Esophagus (tissue), 2 donors: ENCODE data around the gene MTUS2. TPM values are rescaled to one million over a fixed set of nuclear protein-coding genes. Genes with fewer than 3 reads are reported as not detected.
A peak's percentile ranks its signal among the peaks of the same experiment; 100 is the strongest.

ENCODE experiments used
- H3K27ac ChIP-seq, 2 donors: one replicate each; pipeline ENCODE4 v1.5.1; 2013; ENCODE audit warnings: low read depth in 2 of 2, mild to moderate bottlenecking in 2 of 2, inconsistent platforms in 1 of 2, low read length in 1 of 2, moderate library complexity in 1 of 2
- H3K27me3 ChIP-seq, 2 donors: one replicate each; pipeline ENCODE4 v1.6.1; 2013; ENCODE audit warnings: low read length in 2 of 2, control low read depth in 1 of 2, mild to moderate bottlenecking in 1 of 2; ENCODE audit not compliant: insufficient read depth in 2 of 2, control insufficient read depth in 1 of 2
- H3K36me3 ChIP-seq, 2 donors: one replicate each; pipeline ENCODE4 v1.6.1; 2013; ENCODE audit warnings: low read length in 1 of 2; ENCODE audit not compliant: control insufficient read depth in 2 of 2, insufficient read depth in 2 of 2
- H3K4me1 ChIP-seq, 2 donors: one replicate each; pipeline ENCODE4 v1.6.1; 2013; ENCODE audit warnings: low read length in 1 of 2; ENCODE audit not compliant: control insufficient read depth in 2 of 2, insufficient read depth in 2 of 2
- H3K4me3 ChIP-seq, 2 donors: one replicate each; pipeline ENCODE4 v1.5.1; 2013; ENCODE audit warnings: low read length in 2 of 2, mild to moderate bottlenecking in 2 of 2, low read depth in 1 of 2, moderate library complexity in 1 of 2
- H3K9me3 ChIP-seq, 2 donors: one replicate each; pipeline ENCODE4 v1.6.1; 2013; ENCODE audit warnings: mild to moderate bottlenecking in 2 of 2, low read depth in 1 of 2, low read length in 1 of 2, moderate library complexity in 1 of 2; ENCODE audit not compliant: control insufficient read depth in 2 of 2, insufficient read depth in 1 of 2
- WGBS, 2 donors: extraction: QIAGEN DNeasy Blood & Tissue Kit; methylation state at CpG; one replicate each; pipeline ENCODE4 v1.1.7; 2013; 5-methylcytosine and 5-hydroxymethylcytosine counted together
- polyA plus RNA-seq, 2 donors: library from polyadenylated mRNA; stranded (reverse); fragments of 200-250 nt; gene quantifications; one replicate each; pipeline ENCODE4 v1.2.3, GENCODE V29; 2013
- donor health status: healthy with polysubstance abuse.
- donor health status: Bipolar disorder and iron deficiency.

The MTUS2 gene
- polyA plus RNA-seq, result under 1 TPM; 0.20 to 0.33 TPM

- Histone ChIP-seq H3K27ac (no peak within 1 kb of the TSS), H3K4me1 (peaks cover 0 to 6% of the 10 kb centered on the region in 2 donors), H3K9me3 (peaks cover 0 to 7% of the 10 kb centered on the region in 2 donors), H3K27me3 (peaks cover 4 to 8% of the 10 kb centered on the region in 2 donors), H3K36me3 (no peaks in the 10 kb centered on the region), H3K4me3 (peak within 1 kb of the TSS; percentile 35 to 52)
- 1 to 2% methylated on average over 67 to 89 of the region's 89 CpGs for WGBS, 2 donors
Observed at GRCh38 chr13:28820099-28821051, at the start of gene MTUS2. Gene MTUS2 (plus strand): TSS chr13:28820339.

GRCh38 chr13:28778308-28779215 lies 41.6 kb upstream of the MTUS2 start:
- WGBS, 2 donors, result 93 to 94% methylated on average over 48 of the region's 48 CpGs

GRCh38 chr13:28792992-28793391 lies 27.1 kb upstream of the MTUS2 start:
- H3K27me3 ChIP-seq, result no peaks in the 10 kb centered on the region
- no peaks in the 10 kb centered on the region for H3K36me3 ChIP-seq
- H3K4me3 ChIP-seq, result no peak overlapping the region
- H3K9me3 ChIP-seq, result no peaks in the 10 kb centered on the region
- WGBS, 2 donors, result 41 to 52% methylated on average over 2 of the region's 2 CpGs
- no peaks in the 10 kb centered on the region for H3K4me1 ChIP-seq
- H3K27ac ChIP-seq, result no peak overlapping the region

More at GRCh38 chr13:28778308-28779215, 41.6 kb upstream of the MTUS2 start:
- H3K4me1 ChIP-seq, result no peaks in the 10 kb centered on the region
- no peak overlapping the region for H3K4me3 ChIP-seq
- no peaks in the 10 kb centered on the region for H3K27me3 ChIP-seq
- H3K36me3 ChIP-seq, result no peaks in the 10 kb centered on the region
- H3K9me3 ChIP-seq, result peaks cover 0 to 5% of the 10 kb centered on the region in 2 donors
- no peak overlapping the region for H3K27ac ChIP-seq

- Histone ChIP-seq H3K9me3 (no peaks in the 10 kb centered on the region), H3K27me3 (no peaks in the 10 kb centered on the region), H3K4me3 (no peak overlapping the region), H3K4me1 (no peaks in the 10 kb centered on the region), H3K36me3 (no peaks in the 10 kb centered on the region), H3K27ac (no peak overlapping the region)
- WGBS, 2 donors, result 67 to 69% methylated on average over 6 of the region's 6 CpGs
Observed at GRCh38 chr13:28794396-28794795, 25.7 kb upstream of the MTUS2 start.

GRCh38 chr13:28796938-28797257 lies 23.2 kb upstream of the MTUS2 start:
- Histone ChIP-seq H3K4me1 (no peaks in the 10 kb centered on the region), H3K27ac (no peak overlapping the region), H3K9me3 (no peaks in the 10 kb centered on the region), H3K36me3 (no peaks in the 10 kb centered on the region), H3K27me3 (no peaks in the 10 kb centered on the region), H3K4me3 (no peak overlapping the region)
- 93 to 100% methylated on average over 1 of the region's 1 CpG for WGBS, 2 donors

GRCh38 chr13:28805193-28805819 lies 14.8 kb upstream of the MTUS2 start:
- Histone ChIP-seq H3K27me3 (no peaks in the 10 kb centered on the region), H3K9me3 (peaks cover 7 to 8% of the 10 kb centered on the region in 2 donors), H3K4me1 (no peaks in the 10 kb centered on the region), H3K27ac (no peak overlapping the region), H3K36me3 (no peaks in the 10 kb centered on the region), H3K4me3 (no peak overlapping the region)
- 40 to 55% methylated on average over 11 of the region's 11 CpGs for WGBS, 2 donors

- H3K4me3 ChIP-seq, result no peak overlapping the region
- no peaks in the 10 kb centered on the region for H3K36me3 ChIP-seq
- WGBS, 2 donors, result 89 to 95% methylated on average over 2 of the region's 2 CpGs
- peaks cover 0 to 7% of the 10 kb centered on the region in 2 donors for H3K9me3 ChIP-seq
- no peak overlapping the region for H3K27ac ChIP-seq
- H3K27me3 ChIP-seq, result peaks cover 4% of the 10 kb centered on the region in 2 donors
- peaks cover 0 to 6% of the 10 kb centered on the region in 2 donors for H3K4me1 ChIP-seq
Observed at GRCh38 chr13:28817204-28817603, 2.9 kb upstream of the MTUS2 start.

- Histone ChIP-seq H3K4me1 (peaks cover 0 to 6% of the 10 kb centered on the region in 2 donors), H3K36me3 (no peaks in the 10 kb centered on the region), H3K9me3 (peaks cover 0 to 7% of the 10 kb centered on the region in 2 donors), H3K27ac (no peak overlapping the region), H3K4me3 (peak overlapping the region in 1 of 2 donors; percentile 52), H3K27me3 (peaks cover 4 to 8% of the 10 kb centered on the region in 2 donors)
- 4 to 5% methylated on average over 29 of the region's 29 CpGs for WGBS, 2 donors
Observed at GRCh38 chr13:28819046-28819730, 951 bp upstream of the MTUS2 start.

GRCh38 chr13:28819735-28820098 lies 422 bp upstream of the MTUS2 start:
- Histone ChIP-seq H3K27me3 (peaks cover 4 to 8% of the 10 kb centered on the region in 2 donors), H3K4me1 (peaks cover 0 to 6% of the 10 kb centered on the region in 2 donors), H3K36me3 (no peaks in the 10 kb centered on the region), H3K9me3 (peaks cover 0 to 7% of the 10 kb centered on the region in 2 donors), H3K4me3 (peak overlapping the region; percentile 35 to 52), H3K27ac (no peak overlapping the region)
- 0 to 1% methylated on average over 19 to 53 of the region's 55 CpGs for WGBS, 2 donors
